SU-DHL-6 (cell line): ENCODE data around the gene NNMT.

Source experiments
- CTCF ChIP-seq: fragments of 200-600 bp; sonication (generic); IDR thresholded peaks from one replicate; pipeline ENCODE4 v1.5.1; 2017; ENCODE audit warnings: antibody characterized with exemption, mild to moderate bottlenecking, low read length, moderate library complexity; ENCODE audit not compliant: insufficient read depth, poor library complexity, severe bottlenecking
- EZH2phosphoT487 ChIP-seq: fragments of 200-600 bp; sonication (generic), shearing (Covaris generic); conservative IDR thresholded peaks from 2 replicates; pipeline ENCODE4 v1.6.1; 2018; ENCODE audit warnings: mild to moderate bottlenecking, antibody characterized with exemption, low read length, moderate library complexity, mixed read lengths

- no peak for TF ChIP-seq CTCF
- no peak for TF ChIP-seq EZH2phosphoT487
These were observed 5.7 kb downstream of the NNMT start for GRCh38 chr11:114301927-114302326.
